HG02884 (cell line): ENCODE measurements around the gene PDZK1IP1.
"Not testable (repeated sequence)": the region's sequence is repeated elsewhere in the genome, so short reads cannot be mapped to it uniquely, and the experiment has no call there.

ENCODE experiments used
- ATAC-seq: cut with Tn5 transposase; IDR thresholded peaks from one replicate; pipeline ENCODE4 v1.9.1; 2021; ENCODE audit warnings: mild to moderate bottlenecking, moderate library complexity; ENCODE audit not compliant: unreplicated experiment

PDZK1IP1 gene

DNA sequence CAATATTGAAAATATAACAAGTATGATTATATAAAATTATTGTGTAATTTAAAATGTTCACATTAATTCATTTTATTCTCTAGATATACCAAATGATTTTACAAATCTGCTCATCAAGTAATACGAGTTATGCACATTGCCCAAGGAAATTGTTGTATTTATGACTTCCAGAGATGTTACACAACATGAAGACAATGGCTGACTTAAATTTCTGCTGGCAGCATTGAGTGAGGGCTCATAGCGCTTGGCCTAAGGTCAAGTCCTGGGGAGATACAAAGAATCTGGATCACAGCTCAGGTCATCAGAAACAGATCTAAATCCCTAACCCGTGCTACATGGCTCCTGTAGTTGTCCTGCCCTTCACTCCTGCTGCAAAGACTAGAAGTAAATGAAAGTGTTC lies 49.5 kb downstream of the PDZK1IP1 start:
- ATAC-seq = not testable (repeated sequence)

DNA sequence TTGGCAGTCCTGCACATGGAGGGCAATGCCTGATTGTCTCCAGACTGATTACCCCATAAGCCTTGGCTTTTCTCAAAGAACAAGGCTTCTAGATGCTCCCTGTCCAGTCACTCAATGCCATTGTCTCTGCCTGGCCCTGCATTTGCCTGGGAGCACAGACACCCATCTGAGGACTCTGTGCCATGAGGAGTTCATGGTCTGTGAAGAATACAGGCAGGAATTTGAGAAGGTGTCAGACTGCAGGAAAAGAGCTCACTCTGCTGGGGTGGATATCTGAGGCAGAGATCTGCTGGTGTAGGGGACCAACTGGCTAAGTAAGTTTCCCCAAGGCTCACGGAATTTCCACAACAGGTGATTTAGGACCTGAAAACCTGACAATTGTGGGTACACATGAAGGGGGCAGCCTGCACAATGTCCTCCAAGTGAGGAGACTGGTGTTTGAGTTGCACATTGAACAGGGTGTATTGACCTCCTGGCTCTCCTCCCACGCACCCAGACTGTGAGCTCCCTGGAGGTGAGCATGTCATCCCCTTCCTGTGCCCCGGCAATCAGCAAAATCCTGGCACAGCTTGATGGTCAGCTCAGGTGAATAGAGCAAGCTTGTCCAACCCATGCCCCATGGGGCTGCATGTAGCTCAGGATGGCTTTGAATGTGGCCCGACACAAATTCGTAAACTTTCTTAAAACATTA lies 51.8 kb downstream of the PDZK1IP1 start:
- ATAC-seq = no peak

DNA sequence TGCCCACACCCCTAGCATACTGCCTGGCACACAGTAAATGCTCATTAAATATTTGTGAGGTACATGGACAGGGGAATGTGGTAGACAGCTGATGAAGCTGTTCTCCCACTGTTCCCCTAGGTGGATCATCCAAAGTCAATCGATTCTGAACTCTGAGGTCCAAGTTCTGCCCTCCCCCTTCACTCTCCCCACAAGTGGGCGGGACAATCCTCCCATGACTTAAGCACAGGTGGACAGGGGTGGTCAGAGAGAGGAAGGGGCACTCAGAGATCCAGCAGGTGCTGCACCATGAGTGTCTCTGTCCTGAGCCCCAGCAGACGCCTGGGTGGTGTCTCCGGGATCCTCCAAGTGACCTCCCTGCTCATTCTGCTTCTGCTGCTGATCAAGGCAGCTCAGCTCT lies 52.6 kb downstream of the PDZK1IP1 start, which contains the start of gene CYP4A22:
TSS of gene CYP4A22 (plus strand) at position 244 of the 400 bp plus-strand sequence. CDS start at position 289, 45 bp downstream.
- ATAC-seq = no peak
